22Rv1 (cell line): ENCODE results near the gene PKP2.

Experiments used
- H3K27ac ChIP-seq: fragments of 450-650 bp; 2 replicates; pipeline ENCODE4 v1.5.1; 2017
- CTCF ChIP-seq: fragments of 450-650 bp; IDR thresholded peaks from 2 replicates; pipeline ENCODE4 v1.5.1; 2017; ENCODE audit warnings: mild to moderate bottlenecking
- ZFX ChIP-seq: fragments of 450-650 bp; IDR thresholded peaks from 2 replicates; pipeline ENCODE4 v1.6.1; 2017; ENCODE audit warnings: antibody characterized with exemption, borderline replicate concordance

The PKP2 gene

GRCh38 chr12:32854716-32855115 is 41.9 kb downstream of the PKP2 start:
- H3K27ac ChIP-seq: no peak overlapping the region
- TF ChIP-seq CTCF: no peak
- TF ChIP-seq ZFX: no peak

DNA sequence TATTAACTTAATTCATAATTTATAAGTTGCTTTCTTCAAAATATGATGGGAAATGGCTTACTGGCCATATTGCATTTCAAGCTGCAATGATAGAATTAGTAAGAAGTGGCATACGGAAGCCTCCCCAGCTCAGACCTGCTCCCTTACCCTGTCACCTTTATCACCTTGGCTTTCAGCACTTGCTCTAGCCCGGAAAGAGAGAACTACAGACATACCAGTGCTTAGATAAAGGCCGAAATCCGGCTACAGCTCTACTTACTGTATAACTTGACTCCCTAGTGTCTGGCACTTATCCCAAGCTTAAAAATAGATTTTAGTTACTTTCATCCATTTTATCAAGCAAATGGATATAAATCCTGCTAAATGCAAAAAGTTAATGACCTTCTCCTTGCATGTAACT is 42.5 kb downstream of the PKP2 start:
- TF ChIP-seq CTCF (no peak), ZFX (no peak)
- H3K27ac ChIP-seq: no peak overlapping the region

GRCh38 chr12:32847287-32847686 is 49.3 kb downstream of the PKP2 start:
- TF ChIP-seq ZFX: no peak
- TF ChIP-seq CTCF: no peak
- no peak overlapping the region for H3K27ac ChIP-seq

DNA sequence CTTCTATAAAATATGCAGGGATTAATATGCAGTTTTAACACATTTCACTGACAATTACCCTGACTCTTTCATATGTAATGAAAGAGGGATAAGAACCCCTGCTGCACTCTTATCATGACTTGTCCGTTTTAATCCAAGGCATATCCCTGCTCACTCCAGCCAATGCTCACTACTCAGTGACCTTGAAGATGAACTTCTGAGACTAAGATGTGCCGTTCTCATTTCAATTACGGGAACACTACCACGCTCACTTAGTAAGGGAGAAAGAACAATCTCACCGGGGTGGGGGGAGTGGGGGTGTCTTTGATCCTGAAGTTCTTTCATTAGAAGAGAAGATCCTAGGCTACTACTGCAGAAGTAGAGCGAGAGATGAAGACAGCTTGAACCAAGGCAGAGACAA is 50.5 kb downstream of the PKP2 start:
- no peak overlapping the region for H3K27ac ChIP-seq
- TF ChIP-seq CTCF: no peak
- TF ChIP-seq ZFX: no peak

DNA sequence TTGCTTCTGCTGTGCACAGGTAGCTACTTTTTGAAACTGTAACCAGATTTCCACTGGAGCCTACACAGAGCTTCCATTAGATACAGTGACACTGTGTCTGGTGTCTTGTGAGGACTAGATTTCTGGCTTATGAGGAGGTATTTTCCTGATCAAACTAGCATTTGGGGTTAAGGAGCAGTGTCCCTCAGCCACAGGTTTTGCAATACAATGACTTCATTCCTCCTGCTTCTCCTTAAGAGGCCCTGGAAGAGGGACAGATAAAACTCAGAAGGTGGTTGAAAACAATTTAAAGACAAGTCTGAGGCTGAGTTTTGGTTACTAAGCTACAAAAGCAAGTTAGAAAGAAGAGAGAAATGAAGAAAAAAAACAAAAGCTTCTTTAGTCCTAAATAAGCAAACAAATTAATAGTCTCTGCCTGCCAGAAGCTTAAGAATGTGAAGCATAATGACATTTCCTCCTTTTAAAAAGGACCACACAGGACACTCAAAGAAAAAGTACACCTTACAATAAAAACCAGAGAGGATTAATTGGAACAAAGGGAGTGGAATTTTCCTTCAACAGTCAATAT is 53.0 kb downstream of the PKP2 start:
- H3K27ac ChIP-seq: no peak overlapping the region
- TF ChIP-seq ZFX (no peak), CTCF (no peak)

- TF ChIP-seq CTCF: no peak
- H3K27ac ChIP-seq: no peak overlapping the region
Observed at GRCh38 chr12:32841061-32841460, 55.5 kb downstream of the PKP2 start.

GRCh38 chr12:32839828-32840227 is 56.7 kb downstream of the PKP2 start:
- TF ChIP-seq ZFX (no peak), CTCF (no peak)
- H3K27ac ChIP-seq: no peak overlapping the region
